ENCODE measurements around the gene PCED1B. TPM values are rescaled to one million over a fixed set of nuclear protein-coding genes. Genes with fewer than 3 reads are reported as not detected.
"Not testable (repeated sequence)": the region's sequence is repeated elsewhere in the genome, so short reads cannot be mapped to it uniquely, and the experiment has no call there.

PCED1B gene
- total and polyA plus RNA-seq, 5 donors = 1.3 to 2.3 (median 1.3) TPM

DNA sequence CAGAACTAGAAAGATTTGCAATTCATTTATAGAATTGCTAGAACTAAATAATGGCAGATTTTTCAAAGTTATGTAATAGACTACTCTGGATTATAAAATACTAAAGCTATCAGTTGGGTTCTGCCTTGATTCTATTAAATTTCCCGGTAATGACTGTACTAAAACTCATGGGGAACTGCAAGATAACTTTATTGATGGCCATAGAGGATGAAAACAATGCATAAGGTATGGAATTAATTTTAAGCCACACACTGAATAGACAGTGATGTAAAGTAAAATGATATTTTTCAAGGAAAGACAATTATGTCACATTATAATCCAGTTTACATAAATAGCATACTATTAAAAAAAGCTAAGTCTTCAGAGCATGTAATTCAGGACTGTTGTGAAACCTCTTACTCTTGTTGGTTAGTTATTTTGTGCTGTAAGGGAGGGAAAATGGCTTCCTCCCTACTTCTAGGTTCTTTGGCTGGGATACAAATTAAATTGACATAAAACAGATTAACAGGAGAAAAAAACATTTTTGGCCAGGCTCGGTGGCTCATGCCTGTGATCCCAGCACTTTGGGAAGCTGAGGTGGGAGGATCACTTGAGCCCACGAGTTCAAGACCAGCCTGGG, 134.7 kb downstream of the PCED1B start:
- no peak overlapping the region for H3K4me3 ChIP-seq (ENCODE audit: low read length)
- 66% methylated on average over 3 of the region's 3 CpGs for WGBS
- no peak for DNase-seq
- no peaks in the 10 kb centered on the region for H3K9me3 ChIP-seq (ENCODE audit: control insufficient read depth, low read length)
- ATAC-seq = no peak
- no peaks in the 10 kb centered on the region for H3K4me1 ChIP-seq (ENCODE audit: control insufficient read depth, insufficient read depth, low read length)
- intact Hi-C loops (cut with DNase I) = no loop called here
- H3K27ac ChIP-seq (ENCODE audit: low read length) = no peak overlapping the region
- H3K27me3 ChIP-seq (ENCODE audit: control insufficient read depth, insufficient read depth) = no peaks in the 10 kb centered on the region

DNA sequence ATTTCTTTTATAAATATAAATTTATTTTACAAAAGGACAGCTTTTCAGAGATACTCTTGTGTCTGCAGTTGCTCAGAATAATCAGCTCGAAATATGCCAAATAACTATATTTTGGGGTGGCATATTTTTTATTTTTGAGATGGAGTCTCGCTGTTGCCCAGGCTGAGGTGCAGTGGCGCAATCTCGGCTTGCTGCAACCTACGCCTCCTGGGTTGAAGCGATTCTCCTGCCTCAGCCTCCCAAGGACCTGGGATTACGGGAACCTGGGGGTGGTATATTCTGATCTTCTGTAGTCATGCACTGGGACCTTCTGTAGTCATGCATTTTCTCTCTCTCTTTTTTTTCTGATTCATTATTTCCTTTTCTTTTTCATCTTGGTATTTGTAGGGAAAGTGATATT, 135.3 kb downstream of the PCED1B start:
- Histone ChIP-seq H3K9me3 (ENCODE audit: control insufficient read depth, low read length) (no peaks in the 10 kb centered on the region), H3K4me3 (ENCODE audit: low read length) (no peak overlapping the region), H3K27ac (ENCODE audit: low read length) (no peak overlapping the region), H3K4me1 (ENCODE audit: control insufficient read depth, insufficient read depth, low read length) (no peaks in the 10 kb centered on the region), H3K27me3 (ENCODE audit: control insufficient read depth, insufficient read depth) (no peaks in the 10 kb centered on the region)
- intact Hi-C loops (cut with DNase I) = no loop called here
- no peak for DNase-seq
- no peak for ATAC-seq
- 94% methylated on average over 7 of the region's 7 CpGs for WGBS

DNA sequence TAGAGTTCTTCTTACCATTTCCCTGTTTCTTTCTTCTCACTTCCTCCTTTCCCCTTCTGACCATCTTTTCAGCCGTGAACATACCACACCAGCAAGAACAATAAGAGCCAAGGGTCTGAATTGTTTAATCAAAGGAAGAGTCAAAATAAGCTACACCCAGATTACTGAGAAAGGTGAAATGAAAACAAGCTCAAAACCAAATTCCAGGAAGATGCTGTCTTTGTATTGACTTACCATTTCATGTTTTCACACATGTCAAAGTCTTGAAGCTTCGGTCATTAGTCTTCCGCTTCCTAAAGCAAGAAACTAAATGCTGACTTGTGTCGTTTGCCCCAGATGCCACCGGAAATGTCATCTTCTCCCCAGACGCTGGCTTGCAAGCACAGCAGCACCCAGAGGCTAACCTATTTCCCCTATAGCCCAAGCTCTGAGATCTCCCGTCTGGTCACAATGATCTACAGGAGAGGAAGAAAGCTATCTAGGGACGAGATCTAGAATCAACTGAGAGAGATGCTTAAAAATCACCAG, 136.8 kb downstream of the PCED1B start:
- WGBS = 85% methylated on average over 8 of the region's 8 CpGs
- H3K9me3 ChIP-seq (ENCODE audit: control insufficient read depth, low read length) = no peaks in the 10 kb centered on the region
- no peak overlapping the region for H3K27ac ChIP-seq (ENCODE audit: low read length)
- no peaks in the 10 kb centered on the region for H3K4me1 ChIP-seq (ENCODE audit: control insufficient read depth, insufficient read depth, low read length)
- no peak overlapping the region for H3K4me3 ChIP-seq (ENCODE audit: low read length)
- peak in 1 of 3 donors; percentile 52 for DNase-seq
- intact Hi-C loops (cut with DNase I) = no loop called here
- peak; percentile 57 to 61 for ATAC-seq
- no peaks in the 10 kb centered on the region for H3K27me3 ChIP-seq (ENCODE audit: control insufficient read depth, insufficient read depth)

DNA sequence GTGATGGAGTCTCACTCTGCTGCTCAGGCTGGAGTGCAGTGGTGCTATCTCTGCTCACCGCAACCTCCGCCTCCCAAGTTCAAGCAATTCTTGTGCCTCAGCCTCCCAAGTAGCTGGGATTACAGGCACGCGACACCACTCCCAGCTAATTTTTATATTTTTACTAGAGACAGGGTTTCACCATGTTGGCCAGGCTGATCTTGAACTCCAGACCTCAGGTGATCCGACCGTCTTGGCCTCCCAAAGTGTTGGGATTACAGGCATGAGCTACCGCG, 138.1 kb downstream of the PCED1B start:
- H3K27me3 ChIP-seq (ENCODE audit: control insufficient read depth, insufficient read depth); intact Hi-C loops (cut with DNase I); DNase-seq; H3K4me1 ChIP-seq (ENCODE audit: control insufficient read depth, insufficient read depth, low read length); ATAC-seq; H3K27ac ChIP-seq (ENCODE audit: low read length); H3K4me3 ChIP-seq (ENCODE audit: low read length); H3K9me3 ChIP-seq (ENCODE audit: control insufficient read depth, low read length): not testable (repeated sequence)
- WGBS = 96% methylated on average over 8 of the region's 8 CpGs

DNA sequence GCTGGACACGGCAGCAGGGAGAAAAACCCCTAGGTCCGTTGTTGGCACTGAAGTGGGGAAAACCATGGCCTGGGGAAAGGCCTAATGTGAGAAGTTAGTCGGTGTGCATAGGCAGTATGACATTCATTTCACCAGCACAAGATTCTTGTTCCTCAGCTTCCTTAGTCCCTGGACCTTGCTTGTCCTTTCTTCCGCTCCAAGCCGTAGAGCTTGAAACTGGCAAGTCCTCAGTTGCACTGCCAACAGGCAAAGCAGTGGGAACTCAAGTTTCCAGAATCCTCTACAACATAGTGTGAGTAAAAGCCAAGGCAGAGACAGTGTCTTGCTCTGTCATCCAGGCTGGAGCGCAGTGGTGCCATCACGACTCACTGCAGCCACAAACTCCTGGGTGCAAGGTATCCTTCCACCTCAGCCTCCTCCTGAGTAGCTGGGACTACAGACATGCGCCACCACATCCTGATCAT, 138.8 kb downstream of the PCED1B start:
- no peak overlapping the region for H3K27ac ChIP-seq (ENCODE audit: low read length)
- ATAC-seq (no peak), DNase-seq (no peak)
- H3K4me1 ChIP-seq (ENCODE audit: control insufficient read depth, insufficient read depth, low read length) = peaks cover 3% of the 10 kb centered on the region
- 92% methylated on average over 8 of the region's 8 CpGs for WGBS
- no peak overlapping the region for H3K4me3 ChIP-seq (ENCODE audit: low read length)
- no peaks in the 10 kb centered on the region for H3K27me3 ChIP-seq (ENCODE audit: control insufficient read depth, insufficient read depth)
- intact Hi-C loops (cut with DNase I) = no loop called here
- no peaks in the 10 kb centered on the region for H3K9me3 ChIP-seq (ENCODE audit: control insufficient read depth, low read length)

DNA sequence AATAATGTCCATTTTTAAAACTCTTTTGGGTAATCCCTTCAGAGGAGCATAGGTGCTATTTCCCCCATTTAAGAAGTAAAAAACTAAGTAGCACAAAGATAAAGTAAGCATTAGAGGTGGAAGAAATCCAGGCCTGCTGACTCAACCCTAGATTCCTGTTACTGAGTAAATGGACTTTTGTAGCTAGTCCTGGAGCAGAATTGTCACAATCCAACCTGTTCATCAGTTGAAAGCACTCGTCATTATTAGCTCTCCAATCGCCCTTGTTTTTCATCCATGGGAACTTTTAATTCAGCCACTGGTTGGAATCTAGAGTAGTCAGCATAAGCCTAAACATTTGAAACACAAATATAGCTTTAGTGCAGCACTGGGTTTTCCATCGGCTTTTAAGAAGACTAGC, 139.8 kb downstream of the PCED1B start:
- Histone ChIP-seq H3K4me1 (ENCODE audit: control insufficient read depth, insufficient read depth, low read length) (peaks cover 3% of the 10 kb centered on the region), H3K27ac (ENCODE audit: low read length) (no peak overlapping the region), H3K27me3 (ENCODE audit: control insufficient read depth, insufficient read depth) (no peaks in the 10 kb centered on the region), H3K9me3 (ENCODE audit: control insufficient read depth, low read length) (no peaks in the 10 kb centered on the region), H3K4me3 (ENCODE audit: low read length) (no peak overlapping the region)
- WGBS = 79% methylated on average over 3 of the region's 3 CpGs
- ATAC-seq = no peak
- no peak for DNase-seq
- intact Hi-C loops (cut with DNase I) = no loop called here

DNA sequence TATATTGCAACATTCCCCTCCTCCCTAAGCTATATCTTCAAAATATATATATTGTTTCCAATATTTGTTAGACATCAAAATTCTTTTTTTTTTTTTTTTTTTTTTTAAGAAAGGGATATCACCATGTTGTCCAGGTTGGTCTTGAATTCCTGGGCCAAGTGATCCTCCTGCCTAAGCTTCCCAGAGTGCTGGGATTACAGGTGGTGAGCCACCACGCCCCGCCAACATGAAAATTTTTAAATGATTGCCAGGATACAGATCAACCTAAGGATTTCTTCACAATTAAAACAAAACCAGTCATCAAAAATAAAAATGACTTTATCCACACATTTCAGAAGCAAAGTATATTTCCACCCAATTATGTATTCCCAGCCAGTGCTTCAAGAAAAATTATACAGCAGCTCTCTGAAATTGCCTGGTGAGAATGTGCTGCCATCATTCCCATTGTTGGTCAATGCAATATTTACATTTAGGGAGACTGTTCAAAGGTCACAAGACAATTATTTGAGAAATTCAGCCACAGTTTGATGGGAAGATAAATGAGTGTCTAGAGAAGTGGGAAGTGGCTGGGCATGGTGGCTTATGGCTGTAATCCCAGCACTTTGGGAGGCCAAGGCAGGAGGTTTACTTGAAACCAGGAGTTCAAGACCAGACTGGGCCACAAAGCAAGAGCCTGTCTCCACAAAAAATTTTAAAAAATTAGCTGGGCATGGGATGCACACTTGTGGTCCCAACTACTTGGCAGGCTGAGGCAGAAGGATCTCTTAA, 142.0 kb downstream of the PCED1B start:
- Histone ChIP-seq H3K27ac (ENCODE audit: low read length) (no peak overlapping the region), H3K4me3 (ENCODE audit: low read length) (no peak overlapping the region), H3K4me1 (ENCODE audit: control insufficient read depth, insufficient read depth, low read length) (peaks cover 3% of the 10 kb centered on the region), H3K27me3 (ENCODE audit: control insufficient read depth, insufficient read depth) (no peaks in the 10 kb centered on the region), H3K9me3 (ENCODE audit: control insufficient read depth, low read length) (no peaks in the 10 kb centered on the region)
- intact Hi-C loops (cut with DNase I) = no loop called here
- DNase-seq = no peak
- over 99% methylated on average over 2 of the region's 2 CpGs for WGBS
- ATAC-seq = no peak

DNA sequence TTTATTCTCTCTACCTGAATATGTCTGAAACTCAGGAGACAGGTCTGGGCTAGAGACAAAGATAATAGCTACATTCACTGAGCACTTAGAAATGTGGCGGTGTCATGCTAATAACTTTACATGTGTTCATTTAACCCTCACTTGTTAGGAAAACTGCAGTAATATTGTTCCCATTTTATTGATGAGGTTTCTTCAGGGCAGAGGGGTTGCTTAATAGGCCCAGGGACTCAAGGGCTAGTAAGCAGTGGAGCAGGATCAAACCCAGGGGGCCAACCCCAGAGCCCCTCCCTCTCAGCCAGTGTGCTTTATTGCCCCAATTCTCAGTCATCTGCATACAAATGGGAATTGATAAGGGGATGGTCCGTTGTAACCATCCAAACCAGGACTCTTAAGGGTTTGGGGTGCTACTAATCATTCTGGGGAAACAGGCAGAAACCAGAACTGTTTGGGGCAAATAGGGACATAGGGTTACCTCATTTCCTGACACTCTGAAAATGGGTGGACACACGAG, 143.2 kb downstream of the PCED1B start:
- Histone ChIP-seq H3K9me3 (ENCODE audit: control insufficient read depth, low read length) (no peaks in the 10 kb centered on the region), H3K27ac (ENCODE audit: low read length) (no peak overlapping the region), H3K4me1 (ENCODE audit: control insufficient read depth, insufficient read depth, low read length) (peaks cover 3% of the 10 kb centered on the region), H3K4me3 (ENCODE audit: low read length) (no peak overlapping the region), H3K27me3 (ENCODE audit: control insufficient read depth, insufficient read depth) (no peaks in the 10 kb centered on the region)
- WGBS = 71% methylated on average over 3 of the region's 3 CpGs
- peak in 1 of 2 donors; percentile 19 for ATAC-seq
- intact Hi-C loops (cut with DNase I) = no loop called here
- no peak for DNase-seq

DNA sequence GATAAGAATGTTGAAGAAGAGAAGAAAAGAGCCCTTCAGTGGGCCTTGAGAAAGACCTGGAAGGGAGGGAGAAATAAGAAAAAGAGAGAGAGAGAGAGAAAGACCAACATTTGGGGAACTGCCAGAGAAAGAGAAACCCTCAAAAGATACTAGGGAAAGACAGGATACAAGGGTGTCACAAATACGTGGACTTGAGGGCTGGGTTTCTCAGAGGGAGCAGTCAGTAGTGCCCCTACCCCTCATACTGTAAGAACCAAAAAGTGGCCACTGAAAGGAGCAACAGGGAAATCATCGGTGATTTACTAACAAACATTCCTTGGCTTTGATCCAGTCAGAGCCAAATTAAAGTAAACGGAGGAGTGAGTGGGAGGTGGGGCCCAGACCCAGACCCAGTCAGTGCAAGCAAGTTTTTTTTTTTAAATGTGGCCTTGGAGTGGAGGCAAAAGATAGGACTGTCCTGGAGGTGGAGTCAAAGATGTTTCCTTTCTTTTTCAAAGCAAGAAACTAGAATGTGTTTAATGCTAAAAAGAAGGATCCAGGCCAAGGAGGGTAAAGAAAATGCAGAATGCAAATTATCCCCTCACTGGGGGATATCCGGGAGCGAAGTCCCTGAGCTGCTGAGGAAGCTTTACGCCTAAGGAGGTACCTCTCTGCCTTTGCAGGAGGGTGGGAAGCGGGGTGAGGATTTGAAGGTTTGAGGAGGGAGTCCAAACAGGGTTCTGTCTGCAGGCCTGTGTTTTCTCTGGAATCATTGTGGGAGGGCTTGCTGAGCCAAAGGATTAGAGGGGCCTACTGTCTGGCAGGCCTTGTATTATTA, 143.8 kb downstream of the PCED1B start:
- Histone ChIP-seq H3K27ac (ENCODE audit: low read length) (no peak overlapping the region), H3K4me3 (ENCODE audit: low read length) (no peak overlapping the region), H3K9me3 (ENCODE audit: control insufficient read depth, low read length) (no peaks in the 10 kb centered on the region), H3K4me1 (ENCODE audit: control insufficient read depth, insufficient read depth, low read length) (peaks cover 3% of the 10 kb centered on the region), H3K27me3 (ENCODE audit: control insufficient read depth, insufficient read depth) (no peaks in the 10 kb centered on the region)
- intact Hi-C loops (cut with DNase I) = no loop called here
- ATAC-seq = peak; percentile 51 to 60
- no peak for DNase-seq
- WGBS = 42% methylated on average over 7 of the region's 7 CpGs

DNA sequence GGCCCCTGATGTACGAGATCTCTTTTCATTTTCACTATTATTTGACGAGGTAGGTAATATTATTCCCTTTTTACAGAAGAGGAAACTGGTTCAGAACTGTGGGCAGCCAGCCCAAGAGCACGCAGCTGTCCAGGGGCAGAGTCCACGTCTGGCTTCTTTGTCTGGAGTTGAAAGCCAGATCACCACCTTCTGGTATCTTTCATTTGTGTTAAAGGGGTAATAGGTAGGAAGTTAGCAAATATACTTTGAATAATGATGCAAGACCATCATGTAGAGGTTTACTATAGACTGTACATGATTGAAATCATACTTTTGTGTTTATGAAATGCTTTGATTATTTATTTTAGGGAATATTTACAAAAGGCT, 144.4 kb downstream of the PCED1B start:
- WGBS = 22% methylated on average over 4 of the region's 4 CpGs

More for the DNA sequence above, 144.4 kb downstream of the PCED1B start:
- Histone ChIP-seq H3K27me3 (ENCODE audit: control insufficient read depth, insufficient read depth) (no peaks in the 10 kb centered on the region), H3K4me3 (ENCODE audit: low read length) (no peak overlapping the region), H3K27ac (ENCODE audit: low read length) (no peak overlapping the region), H3K4me1 (ENCODE audit: control insufficient read depth, insufficient read depth, low read length) (peaks cover 3% of the 10 kb centered on the region), H3K9me3 (ENCODE audit: control insufficient read depth, low read length) (no peaks in the 10 kb centered on the region)
- intact Hi-C loops (cut with DNase I) = no loop called here
- ATAC-seq = peak; percentile 63 to 75
- peak in 2 of 3 donors; percentile 58 to 80 for DNase-seq

All from right cardiac atrium (tissue), 5 donors.